Mesothelial cell of epicardium (in vitro differentiated cells): Measurements from ENCODE around the gene ACTR1A. TPM values are rescaled to one million over a fixed set of nuclear protein-coding genes. Genes with fewer than 3 reads are reported as not detected.
A peak's percentile ranks its signal among the peaks of the same experiment; 100 is the strongest.

ENCODE experiments used
- DNase-seq, 2 experiments: peaks; one replicate each; pipeline ENCODE4 v3.0.0; 2021; ENCODE audit warnings: low spot score in 2 of 2; ENCODE audit not compliant: unreplicated experiment in 2 of 2
- H3K27ac Mint-ChIP-seq: 2 replicates; pipeline ENCODE4 v1.8.0; 2021; ENCODE audit warnings: mixed read lengths
- H3K27me3 Mint-ChIP-seq: 2 replicates; pipeline ENCODE4 v1.8.0; 2021; ENCODE audit warnings: low read depth, mixed read lengths
- H3K36me3 Mint-ChIP-seq: 2 replicates; pipeline ENCODE4 v1.8.0; 2021; ENCODE audit warnings: mixed read lengths
- H3K4me1 Mint-ChIP-seq: 2 replicates; pipeline ENCODE4 v1.8.0; 2021; ENCODE audit warnings: mixed read lengths
- H3K4me3 Mint-ChIP-seq: 2 replicates; pipeline ENCODE4 v1.8.0; 2021; ENCODE audit warnings: mild to moderate bottlenecking, moderate library complexity, mixed read lengths
- H3K9me3 Mint-ChIP-seq: 2 replicates; pipeline ENCODE4 v1.8.0; 2021; ENCODE audit warnings: mixed read lengths
- CTCF ChIP-seq: fragments of 200-600 bp; sonication (generic); IDR thresholded peaks from one replicate; pipeline ENCODE4 v1.5.0; 2021; ENCODE audit warnings: antibody characterized with exemption; ENCODE audit not compliant: unreplicated experiment
- microRNA-seq: library from miRNA; unstranded; fragments of <30 nt; microRNA quantifications from one replicate; pipeline ENCODE4 v1.2.0, GENCODE V29; 2021; ENCODE audit warnings: inconsistent platforms, mixed read lengths
- total RNA-seq: library from RNA; stranded (reverse); gene quantifications from 3 replicates; pipeline ENCODE4 v1.2.1, GENCODE V29; 2021

Gene ACTR1A
- total RNA-seq, 1 donor from 2014 or later, result 91.7 TPM

- no peaks in the 10 kb centered on the region for H3K9me3 Mint-ChIP-seq
- H3K4me3 Mint-ChIP-seq, result no peak overlapping the region
- no peaks in the 10 kb centered on the region for H3K36me3 Mint-ChIP-seq
- peaks cover 18% of the 10 kb centered on the region for H3K4me1 Mint-ChIP-seq
- no peak for DNase-seq
- no peak for TF ChIP-seq CTCF
- peaks cover 7% of the 10 kb centered on the region for H3K27me3 Mint-ChIP-seq
- no peak overlapping the region for H3K27ac Mint-ChIP-seq
Observed at GRCh38 chr10:102434394-102435132, 67.9 kb downstream of the ACTR1A start.

GRCh38 chr10:102433619-102434046 lies 68.9 kb downstream of the ACTR1A start:
- no peak for TF ChIP-seq CTCF
- Mint-ChIP-seq H3K27ac (no peak overlapping the region), H3K36me3 (no peaks in the 10 kb centered on the region), H3K9me3 (no peaks in the 10 kb centered on the region), H3K27me3 (peaks cover 7% of the 10 kb centered on the region), H3K4me1 (peaks cover 18% of the 10 kb centered on the region), H3K4me3 (peak overlapping the region; percentile 94)
- no peak for DNase-seq

- Mint-ChIP-seq H3K4me1 (peaks cover 18% of the 10 kb centered on the region), H3K27me3 (peaks cover 7% of the 10 kb centered on the region), H3K4me3 (peak within 1 kb of the TSS; percentile 94), H3K9me3 (no peaks in the 10 kb centered on the region), H3K36me3 (no peaks in the 10 kb centered on the region), H3K27ac (peak within 1 kb of the TSS; percentile 91)
- DNase-seq, result peak; percentile 87 to 98
- TF ChIP-seq CTCF, result no peak
Observed at GRCh38 chr10:102432162-102432950, 70.2 kb downstream of the ACTR1A start, which contains the start of gene CUEDC2. Gene CUEDC2 (minus strand): TSS chr10:102432574. CDS start chr10:102425188, 7,386 bp downstream.

GRCh38 chr10:102431452-102432124 lies 70.9 kb downstream of the ACTR1A start:
- peaks cover 7% of the 10 kb centered on the region for H3K27me3 Mint-ChIP-seq
- peak overlapping the region; percentile 94 for H3K4me3 Mint-ChIP-seq
- no peaks in the 10 kb centered on the region for H3K9me3 Mint-ChIP-seq
- H3K27ac Mint-ChIP-seq, result peak overlapping the region; percentile 91
- H3K4me1 Mint-ChIP-seq, result peaks cover 17% of the 10 kb centered on the region
- no peak for TF ChIP-seq CTCF
- DNase-seq, result peak in 1 of 2 experiments; percentile 39
- H3K36me3 Mint-ChIP-seq, result no peaks in the 10 kb centered on the region

GRCh38 chr10:102429468-102429867 lies 73.0 kb downstream of the ACTR1A start:
- Mint-ChIP-seq H3K9me3 (no peaks in the 10 kb centered on the region), H3K27me3 (no peaks in the 10 kb centered on the region), H3K27ac (no peak overlapping the region), H3K4me1 (peaks cover 5% of the 10 kb centered on the region), H3K4me3 (no peak overlapping the region), H3K36me3 (no peaks in the 10 kb centered on the region)
- no peak for TF ChIP-seq CTCF
- no peak for DNase-seq

Small RNAs within 50 kb of the gene (microRNA-seq; reads per million reads assigned to microRNA genes)
- 439 reads per million, percentile 73 among the genes with 10 or more reads in this experiment for gene MIR146B

Other genes with a start within 250 kb of the ACTR1A start
- 51.7 to 56.6 TPM (median 55.8 TPM) in 3 replicates for gene NFKB2, start 107.0 kb downstream of the ACTR1A start, total RNA-seq
- 12.4 to 14.3 TPM (median 13.4 TPM) in 3 replicates for gene PSD, start 83.9 kb downstream of the ACTR1A start, total RNA-seq
- gene FBXL15, start 81.9 kb downstream of the ACTR1A start, total RNA-seq, result 9.4 to 11.7 TPM (median 10.1 TPM) in 3 replicates
- gene CUEDC2, start 70.1 kb downstream of the ACTR1A start, total RNA-seq, result 75.0 to 80.5 TPM (median 75.6 TPM) in 3 replicates
- gene C10orf95, start 51.2 kb downstream of the ACTR1A start, total RNA-seq, result not detected in 3 replicates
- gene SUFU, start 1.3 kb upstream of the ACTR1A start, total RNA-seq, result 32.4 to 33.4 TPM (median 32.7 TPM) in 3 replicates
- 74.3 to 85.3 TPM (median 79.2 TPM) in 3 replicates for gene TRIM8, start 141.8 kb upstream of the ACTR1A start, total RNA-seq
- 13.0 to 13.9 TPM (median 13.7 TPM) in 3 replicates for gene ARL3, start 211.7 kb upstream of the ACTR1A start, total RNA-seq
- gene SFXN2, start 211.9 kb upstream of the ACTR1A start, total RNA-seq, result 33.3 to 36.8 TPM (median 34.9 TPM) in 3 replicates
- gene WBP1L, start 241.2 kb upstream of the ACTR1A start, total RNA-seq, result 56.3 to 56.7 TPM (median 56.3 TPM) in 3 replicates